DND-41 (cell line): ENCODE data around the gene PRKACA.

Source experiments
- ATAC-seq: fragments of 200-7000 bp; cut with Tn5 transposase; 3 replicates; pipeline ENCODE4 v1.9.1; 2021; ENCODE audit warnings: low read depth; ENCODE audit not compliant: insufficient read depth
- DNase-seq: peaks from one replicate; pipeline ENCODE4 v3.0.0-alpha.2; 2020
- H2AFZ ChIP-seq: 2 replicates; pipeline ENCODE4 v1.6.0; 2012; ENCODE audit warnings: low read depth, low read length
- H3K27ac ChIP-seq: 2 replicates; pipeline ENCODE4 v1.5.1; 2012; ENCODE audit warnings: low read length, inconsistent platforms
- H3K27me3 ChIP-seq: fragments of 200-600 bp; sonication (generic); 2 replicates; pipeline ENCODE4 v1.6.0; 2012; ENCODE audit warnings: low read length, mild to moderate bottlenecking, inconsistent platforms; ENCODE audit not compliant: insufficient read depth, poor library complexity
- H3K36me3 ChIP-seq: 2 replicates; pipeline ENCODE4 v1.5.1; 2012; ENCODE audit warnings: low read length, inconsistent platforms; ENCODE audit not compliant: insufficient read depth
- H3K4me1 ChIP-seq: 2 replicates; pipeline ENCODE4 v1.5.1; 2012; ENCODE audit warnings: mild to moderate bottlenecking, low read length; ENCODE audit not compliant: insufficient read depth
- H3K4me2 ChIP-seq: 2 replicates; pipeline ENCODE4 v1.6.0; 2012; ENCODE audit warnings: mild to moderate bottlenecking, moderate library complexity, low read length, inconsistent platforms; ENCODE audit not compliant: insufficient read depth
- H3K4me3 ChIP-seq, 2 experiments: fragments of 200-600 bp in 1 of 2; shearing (Covaris generic) in 1 of 2; 2 replicates each; pipeline ENCODE4 v1.5.1; 2012 to 2016; ENCODE audit warnings: inconsistent platforms in 2 of 2, low read length in 2 of 2, mild to moderate bottlenecking in 2 of 2, low read depth in 1 of 2, moderate library complexity in 1 of 2
- H3K79me2 ChIP-seq: 2 replicates; pipeline ENCODE4 v1.6.0; 2012; ENCODE audit warnings: low read length, inconsistent platforms; ENCODE audit not compliant: insufficient read depth
- H3K9ac ChIP-seq: 2 replicates; pipeline ENCODE4 v1.6.0; 2012; ENCODE audit warnings: low read depth, mild to moderate bottlenecking, inconsistent platforms, low read length, moderate library complexity
- H3K9me3 ChIP-seq: 2 replicates; pipeline ENCODE4 v1.5.1; 2012; ENCODE audit warnings: low read length, moderate library complexity, mild to moderate bottlenecking, inconsistent platforms; ENCODE audit not compliant: insufficient read depth, severe bottlenecking
- H4K20me1 ChIP-seq: 2 replicates; pipeline ENCODE4 v1.6.0; 2012; ENCODE audit warnings: low read length; ENCODE audit not compliant: insufficient read depth
- EZH2 ChIP-seq: IDR thresholded peaks from 3 replicates; pipeline ENCODE4 v1.6.1; 2012; ENCODE audit warnings: borderline replicate concordance, low read depth, mild to moderate bottlenecking, moderate library complexity, low read length, inconsistent platforms; ENCODE audit not compliant: severe bottlenecking
- TF ChIP-seq, protein P1 (sequence below): IDR thresholded peaks from 2 replicates; pipeline ENCODE4 v1.5.1; 2012; ENCODE audit warnings: borderline replicate concordance, low read length, moderate library complexity, mild to moderate bottlenecking; ENCODE audit not compliant: poor library complexity, severe bottlenecking; ENCODE audit errors: extremely low read depth

The PRKACA gene

DNA sequence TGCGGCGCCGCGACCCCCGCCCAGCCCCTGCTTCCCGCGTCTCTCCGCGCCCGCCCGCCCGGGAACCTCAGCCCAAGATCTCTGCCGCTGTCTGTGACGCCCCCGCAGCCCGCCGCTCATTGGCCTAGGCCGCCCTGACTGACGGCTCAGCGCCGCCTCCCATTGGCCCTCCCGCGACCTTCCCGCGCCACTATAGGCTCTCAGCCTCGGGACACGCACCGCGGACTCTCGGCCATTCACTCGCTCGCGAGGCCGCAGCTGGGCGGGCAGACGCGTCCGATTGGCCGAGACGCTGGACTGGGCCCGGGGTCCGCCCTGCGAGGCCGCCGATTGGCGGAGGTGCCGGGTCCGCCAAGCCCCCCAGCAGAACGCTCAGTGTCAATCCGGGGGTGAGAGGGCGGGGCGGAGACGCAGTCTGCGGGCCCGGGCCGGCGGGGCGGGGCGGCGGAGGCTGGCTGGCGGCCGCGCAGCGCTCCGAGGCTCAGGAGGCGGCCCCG is at the start of gene PRKACA:
TSS of gene PRKACA (minus strand) at position 95 of the 497 bp plus-strand sequence. CDS start 215 bp downstream, outside the sequence.
- peak; percentile 94 for ATAC-seq
- DNase-seq = peak; percentile 99
- Histone ChIP-seq H3K9me3 (no peaks in the 10 kb centered on the region), H3K27me3 (no peaks in the 10 kb centered on the region), H3K4me3 (peak within 1 kb of the TSS; percentile 70 to 71; a peak in 3 of 4 replicates), H3K4me1 (peaks cover 42% of the 10 kb centered on the region), H3K36me3 (peaks cover 32% of the 10 kb centered on the region), H2AFZ (peak within 1 kb of the TSS; percentile 60), H3K79me2 (peaks cover 46% of the 10 kb centered on the region), H3K27ac (peak within 1 kb of the TSS; percentile 53), H3K4me2 (peak within 1 kb of the TSS; percentile 95), H3K9ac (peak within 1 kb of the TSS; percentile 69), H4K20me1 (peaks cover 27% of the 10 kb centered on the region)
- TF ChIP-seq, protein P1, sequence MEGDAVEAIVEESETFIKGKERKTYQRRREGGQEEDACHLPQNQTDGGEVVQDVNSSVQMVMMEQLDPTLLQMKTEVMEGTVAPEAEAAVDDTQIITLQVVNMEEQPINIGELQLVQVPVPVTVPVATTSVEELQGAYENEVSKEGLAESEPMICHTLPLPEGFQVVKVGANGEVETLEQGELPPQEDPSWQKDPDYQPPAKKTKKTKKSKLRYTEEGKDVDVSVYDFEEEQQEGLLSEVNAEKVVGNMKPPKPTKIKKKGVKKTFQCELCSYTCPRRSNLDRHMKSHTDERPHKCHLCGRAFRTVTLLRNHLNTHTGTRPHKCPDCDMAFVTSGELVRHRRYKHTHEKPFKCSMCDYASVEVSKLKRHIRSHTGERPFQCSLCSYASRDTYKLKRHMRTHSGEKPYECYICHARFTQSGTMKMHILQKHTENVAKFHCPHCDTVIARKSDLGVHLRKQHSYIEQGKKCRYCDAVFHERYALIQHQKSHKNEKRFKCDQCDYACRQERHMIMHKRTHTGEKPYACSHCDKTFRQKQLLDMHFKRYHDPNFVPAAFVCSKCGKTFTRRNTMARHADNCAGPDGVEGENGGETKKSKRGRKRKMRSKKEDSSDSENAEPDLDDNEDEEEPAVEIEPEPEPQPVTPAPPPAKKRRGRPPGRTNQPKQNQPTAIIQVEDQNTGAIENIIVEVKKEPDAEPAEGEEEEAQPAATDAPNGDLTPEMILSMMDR = no peak
- TF ChIP-seq EZH2 = no peak

DNA sequence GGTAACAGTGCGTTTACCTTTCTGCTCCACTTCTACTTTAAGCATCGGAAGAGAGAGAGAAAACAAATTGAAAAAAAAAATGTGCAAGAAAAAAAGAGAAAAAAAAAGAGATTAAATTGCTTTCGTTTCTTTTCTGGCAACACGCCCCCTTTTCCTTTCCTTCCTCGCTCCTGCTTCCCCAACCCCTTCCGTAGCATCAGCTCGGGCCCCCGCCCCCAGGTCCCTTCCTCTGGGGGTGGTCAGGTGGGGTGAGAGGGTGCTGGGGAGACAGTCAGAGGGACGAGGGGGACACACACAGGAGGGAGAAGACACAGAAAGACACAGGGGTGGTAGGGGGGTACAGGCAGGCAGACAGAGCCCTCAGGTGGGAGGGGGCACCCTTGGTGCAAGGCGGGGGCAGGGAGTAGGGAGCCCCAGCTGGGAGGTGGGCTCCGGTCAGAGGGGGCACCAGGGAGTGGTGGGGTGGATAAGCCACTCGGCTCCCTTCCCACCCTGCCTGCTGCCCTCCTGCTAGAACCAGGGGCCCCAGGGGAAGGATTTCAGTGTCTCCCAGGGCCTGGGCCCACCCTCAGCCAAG is 49.5 kb upstream of the PRKACA start:
- ATAC-seq (0 out of 3 replicates have a peak, but pooled peaks have one; percentile 4), DNase-seq (no peak)
- H3K79me2 ChIP-seq = no peaks in the 10 kb centered on the region
- H3K36me3 ChIP-seq = peaks cover 42% of the 10 kb centered on the region
- peaks cover 16% of the 10 kb centered on the region for H4K20me1 ChIP-seq
- no peaks in the 10 kb centered on the region for H3K27me3 ChIP-seq
- H3K4me1 ChIP-seq = no peaks in the 10 kb centered on the region
- no peak overlapping the region for H3K27ac ChIP-seq
- H3K9me3 ChIP-seq = no peaks in the 10 kb centered on the region
- H3K4me3 ChIP-seq = no peak overlapping the region
- no peak overlapping the region for H3K9ac ChIP-seq
- H3K4me2 ChIP-seq = no peak overlapping the region
- no peak overlapping the region for H2AFZ ChIP-seq
- TF ChIP-seq, protein P1 = no peak
- TF ChIP-seq EZH2 = no peak

DNA sequence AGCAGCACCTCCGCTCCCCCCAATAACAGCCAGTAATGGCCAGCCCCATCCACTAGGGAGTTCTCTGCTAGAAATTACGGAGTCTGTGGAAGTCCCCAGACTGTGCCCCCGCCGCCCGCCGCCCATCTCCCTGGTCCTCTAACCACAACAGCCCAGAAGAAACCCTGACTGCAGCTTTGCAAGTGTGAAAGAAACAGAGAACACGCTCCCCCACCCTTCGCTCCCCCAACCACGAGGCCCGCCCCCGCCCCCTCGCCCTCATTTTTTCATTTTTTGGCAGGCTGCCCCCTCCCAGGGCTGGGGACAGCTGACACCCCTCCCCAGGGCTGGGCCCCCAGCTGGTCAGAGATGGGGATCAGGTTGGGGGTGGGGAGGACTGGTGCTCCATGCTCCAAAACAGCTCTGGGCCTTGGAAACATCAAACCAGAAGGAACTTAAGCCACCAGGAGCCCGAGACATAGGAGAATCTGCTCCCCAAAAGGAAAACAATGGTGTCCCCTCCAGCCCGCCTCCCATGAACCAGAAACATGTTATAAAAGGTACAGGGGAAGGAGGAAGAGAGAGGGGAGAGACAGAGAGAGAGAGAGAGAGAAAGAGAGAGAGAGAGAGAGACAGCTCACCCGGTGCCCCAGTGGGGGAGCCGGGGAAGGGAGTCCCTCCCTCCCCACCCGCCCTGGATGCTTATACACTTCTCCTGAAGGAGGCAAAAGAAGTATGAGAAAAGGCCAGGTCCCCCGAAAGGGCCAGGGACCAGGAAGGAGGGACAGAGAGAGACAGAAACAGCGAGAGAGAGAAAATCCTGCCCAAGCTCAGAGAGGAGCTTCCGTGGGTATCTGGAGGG is 48.6 kb upstream of the PRKACA start:
- H3K4me3 ChIP-seq = no peak overlapping the region
- H3K9ac ChIP-seq = no peak overlapping the region
- no peaks in the 10 kb centered on the region for H3K79me2 ChIP-seq
- H3K9me3 ChIP-seq = no peaks in the 10 kb centered on the region
- TF ChIP-seq, protein P1 = no peak
- TF ChIP-seq EZH2 = no peak
- H3K4me2 ChIP-seq = no peak overlapping the region
- no peak overlapping the region for H3K27ac ChIP-seq
- peaks cover 23% of the 10 kb centered on the region for H4K20me1 ChIP-seq
- no peak for DNase-seq
- no peaks in the 10 kb centered on the region for H3K4me1 ChIP-seq
- H2AFZ ChIP-seq = no peak overlapping the region
- no peaks in the 10 kb centered on the region for H3K27me3 ChIP-seq
- H3K36me3 ChIP-seq = peaks cover 37% of the 10 kb centered on the region
- ATAC-seq = no peak
